ENCODE results near the gene CYP8B1. TPM values are rescaled to one million over a fixed set of nuclear protein-coding genes. Genes with fewer than 3 reads are reported as not detected.
A peak's percentile ranks its signal among the peaks of the same experiment; 100 is the strongest.

The CYP8B1 gene
- total and polyA plus RNA-seq, 2 of the 13 experiments (the other 11 are each of a cell fraction or from before 2014, with no cell fraction given) = 0.58 to 2.0 TPM

- TF ChIP-seq HINFP (CRISPR knock-in tag; IDR thresholded peaks at IDR 0.05; ENCODE audit: low read depth) (no peak), ZNF136 (CRISPR knock-in tag; IDR thresholded peaks at IDR 0.05; ENCODE audit: low read depth) (no peak), GTF3A (CRISPR knock-in tag; conservative IDR thresholded peaks at IDR 0.05) (no peak), TCF7L2 (IDR thresholded peaks at IDR 0.05; ENCODE audit: low read depth, low read length) (no peak), ZNF317 (CRISPR knock-in tag; IDR thresholded peaks at IDR 0.05) (no peak), FOXA3 (CRISPR knock-in tag; IDR thresholded peaks at IDR 0.05) (peak; percentile 69), KDM5B (CRISPR knock-in tag; IDR thresholded peaks at IDR 0.05; ENCODE audit: borderline replicate concordance) (no peak), TCF7 (IDR thresholded peaks at IDR 0.05; ENCODE audit: low read depth) (peak; percentile 77), ZNF362 (CRISPR knock-in tag; IDR thresholded peaks at IDR 0.05; ENCODE audit: borderline replicate concordance) (peak; percentile 41; the same call in 1 of the 2 replicates), ZFP36 (IDR thresholded peaks at IDR 0.05; ENCODE audit: borderline replicate concordance, low read depth, low read length, partially characterized antibody) (no peak), ZNF451 (CRISPR knock-in tag; IDR thresholded peaks at IDR 0.05) (no peak), TBX2 (CRISPR knock-in tag; IDR thresholded peaks at IDR 0.05; ENCODE audit: borderline replicate concordance) (no peak), PHF21A (CRISPR knock-in tag; IDR thresholded peaks at IDR 0.05) (peak; percentile 48; the same call in 1 of the 2 replicates), ZNF558 (CRISPR knock-in tag; IDR thresholded peaks at IDR 0.05; ENCODE audit: borderline replicate concordance) (no peak), NCOA1 (CRISPR knock-in tag; IDR thresholded peaks at IDR 0.05) (no peak), ARID3A (IDR thresholded peaks at IDR 0.05; ENCODE audit: low read depth, low read length) (peak; percentile 57; the same call in 1 of the 2 replicates), MAX (IDR thresholded peaks at IDR 0.05) (no peak), ZNF256 (CRISPR knock-in tag; conservative IDR thresholded peaks at IDR 0.05) (no peak), LBX2 (CRISPR knock-in tag; IDR thresholded peaks at IDR 0.05; ENCODE audit: borderline replicate concordance) (no peak), AGO2 (optimal IDR thresholded peaks at IDR 0.05; ENCODE audit: low read depth, low read length) (no peak), SP1 (IDR thresholded peaks at IDR 0.05) (no peak), SP1 (CRISPR knock-in tag; IDR thresholded peaks at IDR 0.05) (no peak), HHEX (CRISPR knock-in tag; IDR thresholded peaks at IDR 0.05) (no peak), ZFX (CRISPR knock-in tag; IDR thresholded peaks at IDR 0.05; ENCODE audit: low read depth) (peak; percentile 59), MAFG (CRISPR knock-in tag; IDR thresholded peaks at IDR 0.05) (no peak), U2AF2 (IDR thresholded peaks at IDR 0.05; ENCODE audit: low read depth, low read length) (no peak), XBP1 (CRISPR knock-in tag; IDR thresholded peaks at IDR 0.05) (no peak), ZNF674 (CRISPR knock-in tag; IDR thresholded peaks at IDR 0.05; ENCODE audit: low read depth) (no peak), TBL1XR1 (IDR thresholded peaks at IDR 0.05; ENCODE audit: borderline replicate concordance, low read length, partially characterized antibody) (no peak)
Measured at GRCh38 chr3:42822828-42823227, 52.9 kb downstream of the CYP8B1 start (continued).

Data from HepG2 (cell line).